Liver (tissue), 9 donors: Measurements from ENCODE around the gene CTXN3. TPM values are rescaled to one million over a fixed set of nuclear protein-coding genes. Genes with fewer than 3 reads are reported as not detected.

Source experiments
- DNase-seq: peaks from one replicate; pipeline ENCODE4 v3.0.0-alpha.2; 2017; ENCODE audit warnings: low spot score
- H3K27ac ChIP-seq, 2 donors: one replicate each; pipeline ENCODE4 v1.7.0; 2013; ENCODE audit warnings: inconsistent platforms in 2 of 2, low read length in 2 of 2, control low read depth in 1 of 2, low read depth in 1 of 2, mild to moderate bottlenecking in 1 of 2
- H3K27me3 ChIP-seq, 4 donors: one replicate each; pipeline versions ENCODE4 v1.6.1 to v1.7.0; 2013; ENCODE audit warnings: low read length in 3 of 4, inconsistent platforms in 1 of 4, mild to moderate bottlenecking in 1 of 4, moderate library complexity in 1 of 4; ENCODE audit not compliant: control insufficient read depth in 4 of 4, insufficient read depth in 4 of 4
- H3K36me3 ChIP-seq, 4 donors: one replicate each; pipeline versions ENCODE4 v1.6.1 to v1.7.0; 2013; ENCODE audit warnings: low read length in 3 of 4, mild to moderate bottlenecking in 3 of 4, low read depth in 1 of 4, moderate library complexity in 1 of 4; ENCODE audit not compliant: control insufficient read depth in 4 of 4, insufficient read depth in 3 of 4
- H3K4me1 ChIP-seq, 4 donors: one replicate each; pipeline versions ENCODE4 v1.6.1 to v1.7.0; 2013; ENCODE audit warnings: low read length in 3 of 4, mild to moderate bottlenecking in 3 of 4, moderate library complexity in 1 of 4; ENCODE audit not compliant: control insufficient read depth in 4 of 4, insufficient read depth in 4 of 4
- H3K4me3 ChIP-seq, 3 donors: one replicate each; pipeline versions ENCODE4 v1.6.1 to v1.7.0; 2013; ENCODE audit warnings: low read length in 3 of 3, control low read depth in 1 of 3, low read depth in 1 of 3, mild to moderate bottlenecking in 1 of 3
- H3K9ac ChIP-seq, 2 donors: one replicate each; pipeline ENCODE4 v1.7.0; 2013; ENCODE audit warnings: low read length in 2 of 2, mild to moderate bottlenecking in 2 of 2, moderate library complexity in 2 of 2, control low read depth in 1 of 2, low read depth in 1 of 2
- H3K9me3 ChIP-seq, 4 donors: one replicate each; pipeline versions ENCODE4 v1.6.1 to v1.7.0; 2013; ENCODE audit warnings: low read length in 3 of 4; ENCODE audit not compliant: control insufficient read depth in 4 of 4
- EGR1 ChIP-seq, 2 donors: IDR thresholded peaks; 2 replicates each; pipeline ENCODE4 v1.6.1; 2016 to 2018; ENCODE audit warnings: antibody characterized with exemption in 2 of 2, low read depth in 2 of 2
- FOXA2 ChIP-seq: IDR thresholded peaks from 2 replicates; pipeline ENCODE4 v1.6.1; 2016; ENCODE audit warnings: antibody characterized with exemption
- GABPA ChIP-seq, 2 donors: IDR thresholded peaks in 1 of 2; conservative IDR thresholded peaks in 1 of 2; 2 replicates each; pipeline ENCODE4 v1.6.1; 2016; ENCODE audit warnings: antibody characterized with exemption in 2 of 2, mild to moderate bottlenecking in 1 of 2, moderate library complexity in 1 of 2
- JUND ChIP-seq, 2 donors: IDR thresholded peaks; 2 replicates each; pipeline ENCODE4 v1.6.1; 2016; ENCODE audit warnings: antibody characterized with exemption in 2 of 2
- RAD21 ChIP-seq, 2 donors: IDR thresholded peaks; 2 replicates each; pipeline ENCODE4 v1.6.1; 2016; ENCODE audit warnings: antibody characterized with exemption in 2 of 2, mild to moderate bottlenecking in 2 of 2
- RXRA ChIP-seq, 2 donors: IDR thresholded peaks; 2 replicates each; pipeline ENCODE4 v1.6.1; 2017 to 2018; ENCODE audit warnings: antibody characterized with exemption in 2 of 2, mild to moderate bottlenecking in 1 of 2
- SP1 ChIP-seq: IDR thresholded peaks from 2 replicates; pipeline ENCODE4 v1.6.1; 2018; ENCODE audit warnings: antibody characterized with exemption, mild to moderate bottlenecking
- YY1 ChIP-seq: IDR thresholded peaks from 2 replicates; pipeline ENCODE4 v1.6.1; 2016; ENCODE audit warnings: antibody characterized with exemption, mild to moderate bottlenecking
- WGBS: extraction: QIAGEN DNeasy Blood & Tissue Kit; methylation state at CpG from one replicate; pipeline ENCODE4 v1.1.7; 2013; 5-methylcytosine and 5-hydroxymethylcytosine counted together
- polyA plus RNA-seq, 2 donors: library from polyadenylated mRNA; stranded (reverse) in 1 of 2; unstranded in 1 of 2; fragments of 200-250 nt in 1 of 2; fragments of >200 nt in 1 of 2; fragmentation: Nextera tagmentation in 1 of 2; extraction: Ambion mirVana in 1 of 2; gene quantifications; one replicate each; pipeline versions ENCODE4 v1.2.1 to v1.2.3, GENCODE V29; 2013 to 2015
- total RNA-seq, 2 donors: library from RNA; depleted of rRNA; stranded (reverse); fragments of >200 nt; gene quantifications; one replicate each; pipeline ENCODE4 v1.2.3, GENCODE V29; 2014
- TF ChIP-seq, protein P1 (sequence below): fragments of 150-350 bp; IDR thresholded peaks from 2 replicates; pipeline ENCODE4 v1.5.1; 2017; ENCODE audit warnings: improper control_type of control experiment, low read depth, low read length; ENCODE audit not compliant: missing input control
- TF ChIP-seq, protein P2 (sequence below): IDR thresholded peaks from 2 replicates; pipeline ENCODE4 v1.6.1; 2016; ENCODE audit warnings: antibody characterized with exemption
- TF ChIP-seq, protein P3 (sequence below): IDR thresholded peaks from 2 replicates; pipeline ENCODE4 v1.6.1; 2016; ENCODE audit warnings: antibody characterized with exemption, mild to moderate bottlenecking
- TF ChIP-seq, protein P4 (sequence below): IDR thresholded peaks from 2 replicates; pipeline ENCODE4 v1.6.1; 2016; ENCODE audit warnings: antibody characterized with exemption
- TF ChIP-seq, protein P5 (sequence below): IDR thresholded peaks from 2 replicates; pipeline ENCODE4 v1.6.1; 2016; ENCODE audit warnings: antibody characterized with exemption
- donor health status: healthy.
- donor health status: healthy.
- donor health status: healthy.
- donor health status: healthy.
- donor health status: healthy.

The CTXN3 gene
- total and polyA plus RNA-seq, 4 donors, result not detected

DNA sequence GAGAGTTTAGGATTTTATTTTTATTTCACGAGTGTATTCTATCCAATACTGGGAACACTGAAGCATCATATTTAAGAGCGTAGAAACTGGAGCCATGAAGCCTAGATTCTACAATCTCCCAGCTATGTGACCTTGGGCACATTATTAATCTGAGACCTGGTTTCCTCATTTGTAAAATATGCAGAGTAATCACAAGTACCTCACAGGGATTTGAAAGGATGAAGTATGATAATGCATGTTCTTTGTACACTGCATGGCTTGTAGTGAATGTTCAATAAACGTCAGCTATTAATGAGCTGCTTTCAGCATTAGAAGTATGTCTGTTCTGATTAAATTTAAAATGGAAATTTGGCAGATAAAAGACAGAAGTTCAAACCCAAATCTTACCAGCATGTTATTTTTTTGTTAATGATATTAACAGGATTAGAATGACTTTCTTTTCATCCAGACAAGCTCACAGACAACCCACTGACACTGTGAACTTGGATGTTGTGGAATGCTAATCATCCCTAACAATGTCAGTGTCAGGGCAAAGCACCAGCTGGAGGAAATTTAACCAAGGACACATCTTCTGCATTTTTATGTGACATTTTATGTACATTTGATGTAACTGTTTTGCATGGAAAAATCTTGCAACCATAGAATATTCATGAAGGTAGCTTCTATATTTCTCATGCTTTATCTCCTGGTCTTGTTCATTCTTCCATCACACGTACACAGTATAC is 27.1 kb upstream of the CTXN3 start:
- H3K36me3 ChIP-seq, result no peaks in the 10 kb centered on the region
- no peak overlapping the region for H3K27ac ChIP-seq

More for the DNA sequence above, 27.1 kb upstream of the CTXN3 start:
- DNase-seq, result no peak
- Histone ChIP-seq H3K27me3 (no peaks in the 10 kb centered on the region), H3K4me3 (no peak overlapping the region), H3K9me3 (no peaks in the 10 kb centered on the region), H3K4me1 (no peaks in the 10 kb centered on the region), H3K9ac (no peak overlapping the region)
- TF ChIP-seq RAD21 (IDR thresholded peaks at IDR 0.05), result no peak
- TF ChIP-seq, protein P1, sequence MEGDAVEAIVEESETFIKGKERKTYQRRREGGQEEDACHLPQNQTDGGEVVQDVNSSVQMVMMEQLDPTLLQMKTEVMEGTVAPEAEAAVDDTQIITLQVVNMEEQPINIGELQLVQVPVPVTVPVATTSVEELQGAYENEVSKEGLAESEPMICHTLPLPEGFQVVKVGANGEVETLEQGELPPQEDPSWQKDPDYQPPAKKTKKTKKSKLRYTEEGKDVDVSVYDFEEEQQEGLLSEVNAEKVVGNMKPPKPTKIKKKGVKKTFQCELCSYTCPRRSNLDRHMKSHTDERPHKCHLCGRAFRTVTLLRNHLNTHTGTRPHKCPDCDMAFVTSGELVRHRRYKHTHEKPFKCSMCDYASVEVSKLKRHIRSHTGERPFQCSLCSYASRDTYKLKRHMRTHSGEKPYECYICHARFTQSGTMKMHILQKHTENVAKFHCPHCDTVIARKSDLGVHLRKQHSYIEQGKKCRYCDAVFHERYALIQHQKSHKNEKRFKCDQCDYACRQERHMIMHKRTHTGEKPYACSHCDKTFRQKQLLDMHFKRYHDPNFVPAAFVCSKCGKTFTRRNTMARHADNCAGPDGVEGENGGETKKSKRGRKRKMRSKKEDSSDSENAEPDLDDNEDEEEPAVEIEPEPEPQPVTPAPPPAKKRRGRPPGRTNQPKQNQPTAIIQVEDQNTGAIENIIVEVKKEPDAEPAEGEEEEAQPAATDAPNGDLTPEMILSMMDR, result no peak
- TF ChIP-seq RXRA (IDR thresholded peaks at IDR 0.05), result no peak
- TF ChIP-seq YY1, result no peak
- TF ChIP-seq, protein P2, sequence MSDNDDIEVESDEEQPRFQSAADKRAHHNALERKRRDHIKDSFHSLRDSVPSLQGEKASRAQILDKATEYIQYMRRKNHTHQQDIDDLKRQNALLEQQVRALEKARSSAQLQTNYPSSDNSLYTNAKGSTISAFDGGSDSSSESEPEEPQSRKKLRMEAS, result no peak
- TF ChIP-seq GABPA (IDR thresholded peaks at IDR 0.05 in 1 of 2, conservative IDR thresholded peaks at IDR 0.05 in 1 of 2), result no peak
- TF ChIP-seq, protein P3, sequence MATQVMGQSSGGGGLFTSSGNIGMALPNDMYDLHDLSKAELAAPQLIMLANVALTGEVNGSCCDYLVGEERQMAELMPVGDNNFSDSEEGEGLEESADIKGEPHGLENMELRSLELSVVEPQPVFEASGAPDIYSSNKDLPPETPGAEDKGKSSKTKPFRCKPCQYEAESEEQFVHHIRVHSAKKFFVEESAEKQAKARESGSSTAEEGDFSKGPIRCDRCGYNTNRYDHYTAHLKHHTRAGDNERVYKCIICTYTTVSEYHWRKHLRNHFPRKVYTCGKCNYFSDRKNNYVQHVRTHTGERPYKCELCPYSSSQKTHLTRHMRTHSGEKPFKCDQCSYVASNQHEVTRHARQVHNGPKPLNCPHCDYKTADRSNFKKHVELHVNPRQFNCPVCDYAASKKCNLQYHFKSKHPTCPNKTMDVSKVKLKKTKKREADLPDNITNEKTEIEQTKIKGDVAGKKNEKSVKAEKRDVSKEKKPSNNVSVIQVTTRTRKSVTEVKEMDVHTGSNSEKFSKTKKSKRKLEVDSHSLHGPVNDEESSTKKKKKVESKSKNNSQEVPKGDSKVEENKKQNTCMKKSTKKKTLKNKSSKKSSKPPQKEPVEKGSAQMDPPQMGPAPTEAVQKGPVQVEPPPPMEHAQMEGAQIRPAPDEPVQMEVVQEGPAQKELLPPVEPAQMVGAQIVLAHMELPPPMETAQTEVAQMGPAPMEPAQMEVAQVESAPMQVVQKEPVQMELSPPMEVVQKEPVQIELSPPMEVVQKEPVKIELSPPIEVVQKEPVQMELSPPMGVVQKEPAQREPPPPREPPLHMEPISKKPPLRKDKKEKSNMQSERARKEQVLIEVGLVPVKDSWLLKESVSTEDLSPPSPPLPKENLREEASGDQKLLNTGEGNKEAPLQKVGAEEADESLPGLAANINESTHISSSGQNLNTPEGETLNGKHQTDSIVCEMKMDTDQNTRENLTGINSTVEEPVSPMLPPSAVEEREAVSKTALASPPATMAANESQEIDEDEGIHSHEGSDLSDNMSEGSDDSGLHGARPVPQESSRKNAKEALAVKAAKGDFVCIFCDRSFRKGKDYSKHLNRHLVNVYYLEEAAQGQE, result no peak
- TF ChIP-seq, protein P4, sequence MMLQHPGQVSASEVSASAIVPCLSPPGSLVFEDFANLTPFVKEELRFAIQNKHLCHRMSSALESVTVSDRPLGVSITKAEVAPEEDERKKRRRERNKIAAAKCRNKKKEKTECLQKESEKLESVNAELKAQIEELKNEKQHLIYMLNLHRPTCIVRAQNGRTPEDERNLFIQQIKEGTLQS, result no peak
- TF ChIP-seq SP1, result no peak
- no peak for TF ChIP-seq JUND (IDR thresholded peaks at IDR 0.05)
- no peak for TF ChIP-seq EGR1 (IDR thresholded peaks at IDR 0.05; ENCODE audit: low read depth in 2 of 2)
- TF ChIP-seq, protein P5, sequence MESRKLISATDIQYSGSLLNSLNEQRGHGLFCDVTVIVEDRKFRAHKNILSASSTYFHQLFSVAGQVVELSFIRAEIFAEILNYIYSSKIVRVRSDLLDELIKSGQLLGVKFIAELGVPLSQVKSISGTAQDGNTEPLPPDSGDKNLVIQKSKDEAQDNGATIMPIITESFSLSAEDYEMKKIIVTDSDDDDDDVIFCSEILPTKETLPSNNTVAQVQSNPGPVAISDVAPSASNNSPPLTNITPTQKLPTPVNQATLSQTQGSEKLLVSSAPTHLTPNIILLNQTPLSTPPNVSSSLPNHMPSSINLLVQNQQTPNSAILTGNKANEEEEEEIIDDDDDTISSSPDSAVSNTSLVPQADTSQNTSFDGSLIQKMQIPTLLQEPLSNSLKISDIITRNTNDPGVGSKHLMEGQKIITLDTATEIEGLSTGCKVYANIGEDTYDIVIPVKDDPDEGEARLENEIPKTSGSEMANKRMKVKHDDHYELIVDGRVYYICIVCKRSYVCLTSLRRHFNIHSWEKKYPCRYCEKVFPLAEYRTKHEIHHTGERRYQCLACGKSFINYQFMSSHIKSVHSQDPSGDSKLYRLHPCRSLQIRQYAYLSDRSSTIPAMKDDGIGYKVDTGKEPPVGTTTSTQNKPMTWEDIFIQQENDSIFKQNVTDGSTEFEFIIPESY, result no peak
- no peak for TF ChIP-seq FOXA2
- 70% methylated on average over 4 of the region's 4 CpGs for WGBS
